ENCODE results near the gene FRY.

The FRY gene

GRCh38 chr13:32309312-32310133 is 277.9 kb downstream of the FRY start:
- DNase-seq (ENCODE audit: low read depth, low spot score) = no peak

- DNase-seq (ENCODE audit: low read depth, low spot score) = peak; percentile 57
These were observed 278.6 kb downstream of the FRY start for GRCh38 chr13:32310134-32310706.

GRCh38 chr13:32311188-32311897 is 279.8 kb downstream of the FRY start:
- no peak for DNase-seq (ENCODE audit: low read depth, low spot score)

- no peak for DNase-seq (ENCODE audit: low read depth, low spot score)
These were observed 283.0 kb downstream of the FRY start for GRCh38 chr13:32314271-32315237.

- DNase-seq (ENCODE audit: low read depth, low spot score) = peak; percentile 95
These were observed 283.9 kb downstream of the FRY start, which contains the start of the genes BRCA2 and ZAR1L for GRCh38 chr13:32315238-32316027. Gene BRCA2 (plus strand): TSS chr13:32315508. CDS start chr13:32316461, 953 bp downstream. Gene ZAR1L (minus strand): TSS chr13:32315363. CDS start chr13:32311925, 3,438 bp downstream.

GRCh38 chr13:32316028-32316339 is 284.4 kb downstream of the FRY start:
- no peak for DNase-seq (ENCODE audit: low read depth, low spot score)

- no peak for DNase-seq (ENCODE audit: low read depth, low spot score)
These were observed 284.9 kb downstream of the FRY start for GRCh38 chr13:32316501-32316900.

GRCh38 chr13:32317716-32318465 is 286.3 kb downstream of the FRY start:
- DNase-seq (ENCODE audit: low read depth, low spot score) = no peak

- DNase-seq (ENCODE audit: low read depth, low spot score) = no peak
These were observed 289.0 kb downstream of the FRY start for GRCh38 chr13:32320528-32320927.

GRCh38 chr13:32323912-32324311 is 292.3 kb downstream of the FRY start:
- DNase-seq (ENCODE audit: low read depth, low spot score) = no peak

GRCh38 chr13:32330441-32330840 is 298.9 kb downstream of the FRY start:
- no peak for DNase-seq (ENCODE audit: low read depth, low spot score)

- no peak for DNase-seq (ENCODE audit: low read depth, low spot score)
These were observed 303.1 kb downstream of the FRY start for GRCh38 chr13:32334671-32335070.

- no peak for DNase-seq (ENCODE audit: low read depth, low spot score)
These were observed 309.3 kb downstream of the FRY start for GRCh38 chr13:32340914-32341313.

GRCh38 chr13:32347651-32348050 is 316.1 kb downstream of the FRY start:
- no peak for DNase-seq (ENCODE audit: low read depth, low spot score)

All from ELF-1 (cell line).